Liver (tissue), 9 donors: ENCODE results near the gene NUP214. TPM values are rescaled to one million over a fixed set of nuclear protein-coding genes. Genes with fewer than 3 reads are reported as not detected.

Experiments
- DNase-seq: peaks from one replicate; pipeline ENCODE4 v3.0.0-alpha.2; 2017; ENCODE audit warnings: low spot score
- H3K27ac ChIP-seq, 2 donors: one replicate each; pipeline ENCODE4 v1.7.0; 2013; ENCODE audit warnings: inconsistent platforms in 2 of 2, low read length in 2 of 2, control low read depth in 1 of 2, low read depth in 1 of 2, mild to moderate bottlenecking in 1 of 2
- H3K27me3 ChIP-seq, 4 donors: one replicate each; pipeline versions ENCODE4 v1.6.1 to v1.7.0; 2013; ENCODE audit warnings: low read length in 3 of 4, inconsistent platforms in 1 of 4, mild to moderate bottlenecking in 1 of 4, moderate library complexity in 1 of 4; ENCODE audit not compliant: control insufficient read depth in 4 of 4, insufficient read depth in 4 of 4
- H3K36me3 ChIP-seq, 4 donors: one replicate each; pipeline versions ENCODE4 v1.6.1 to v1.7.0; 2013; ENCODE audit warnings: low read length in 3 of 4, mild to moderate bottlenecking in 3 of 4, low read depth in 1 of 4, moderate library complexity in 1 of 4; ENCODE audit not compliant: control insufficient read depth in 4 of 4, insufficient read depth in 3 of 4
- H3K4me1 ChIP-seq, 4 donors: one replicate each; pipeline versions ENCODE4 v1.6.1 to v1.7.0; 2013; ENCODE audit warnings: low read length in 3 of 4, mild to moderate bottlenecking in 3 of 4, moderate library complexity in 1 of 4; ENCODE audit not compliant: control insufficient read depth in 4 of 4, insufficient read depth in 4 of 4
- H3K4me3 ChIP-seq, 3 donors: one replicate each; pipeline versions ENCODE4 v1.6.1 to v1.7.0; 2013; ENCODE audit warnings: low read length in 3 of 3, control low read depth in 1 of 3, low read depth in 1 of 3, mild to moderate bottlenecking in 1 of 3
- H3K9ac ChIP-seq, 2 donors: one replicate each; pipeline ENCODE4 v1.7.0; 2013; ENCODE audit warnings: low read length in 2 of 2, mild to moderate bottlenecking in 2 of 2, moderate library complexity in 2 of 2, control low read depth in 1 of 2, low read depth in 1 of 2
- H3K9me3 ChIP-seq, 4 donors: one replicate each; pipeline versions ENCODE4 v1.6.1 to v1.7.0; 2013; ENCODE audit warnings: low read length in 3 of 4; ENCODE audit not compliant: control insufficient read depth in 4 of 4
- ATF3 ChIP-seq: IDR thresholded peaks from 2 replicates; pipeline ENCODE4 v1.6.1; 2016; ENCODE audit warnings: antibody characterized with exemption
- CTCF ChIP-seq: fragments of 150-350 bp; IDR thresholded peaks from 2 replicates; pipeline ENCODE4 v1.5.1; 2017; ENCODE audit warnings: improper control_type of control experiment, low read depth, low read length; ENCODE audit not compliant: missing input control
- EGR1 ChIP-seq, 2 donors: IDR thresholded peaks; 2 replicates each; pipeline ENCODE4 v1.6.1; 2016 to 2018; ENCODE audit warnings: antibody characterized with exemption in 2 of 2, low read depth in 2 of 2
- FOXA1 ChIP-seq: IDR thresholded peaks from 2 replicates; pipeline ENCODE4 v1.6.1; 2016; ENCODE audit warnings: antibody characterized with exemption
- FOXA2 ChIP-seq: IDR thresholded peaks from 2 replicates; pipeline ENCODE4 v1.6.1; 2016; ENCODE audit warnings: antibody characterized with exemption
- GABPA ChIP-seq, 2 donors: IDR thresholded peaks in 1 of 2; conservative IDR thresholded peaks in 1 of 2; 2 replicates each; pipeline ENCODE4 v1.6.1; 2016; ENCODE audit warnings: antibody characterized with exemption in 2 of 2, mild to moderate bottlenecking in 1 of 2, moderate library complexity in 1 of 2
- HNF4A ChIP-seq, 2 donors: conservative IDR thresholded peaks; 2 replicates each; pipeline ENCODE4 v1.6.1; 2016; ENCODE audit warnings: antibody characterized with exemption in 2 of 2, mild to moderate bottlenecking in 2 of 2
- HNF4G ChIP-seq: IDR thresholded peaks from 2 replicates; pipeline ENCODE4 v1.6.1; 2016; ENCODE audit warnings: antibody characterized with exemption
- JUND ChIP-seq, 2 donors: IDR thresholded peaks; 2 replicates each; pipeline ENCODE4 v1.6.1; 2016; ENCODE audit warnings: antibody characterized with exemption in 2 of 2
- MAX ChIP-seq: IDR thresholded peaks from 2 replicates; pipeline ENCODE4 v1.6.1; 2016; ENCODE audit warnings: antibody characterized with exemption
- NR2F2 ChIP-seq: IDR thresholded peaks from 2 replicates; pipeline ENCODE4 v1.6.1; 2016; ENCODE audit warnings: antibody characterized with exemption
- RAD21 ChIP-seq, 2 donors: IDR thresholded peaks; 2 replicates each; pipeline ENCODE4 v1.6.1; 2016; ENCODE audit warnings: antibody characterized with exemption in 2 of 2, mild to moderate bottlenecking in 2 of 2
- REST ChIP-seq: IDR thresholded peaks from 2 replicates; pipeline ENCODE4 v1.6.1; 2016; ENCODE audit warnings: antibody characterized with exemption, mild to moderate bottlenecking
- RXRA ChIP-seq, 2 donors: IDR thresholded peaks; 2 replicates each; pipeline ENCODE4 v1.6.1; 2017 to 2018; ENCODE audit warnings: antibody characterized with exemption in 2 of 2, mild to moderate bottlenecking in 1 of 2
- SP1 ChIP-seq: IDR thresholded peaks from 2 replicates; pipeline ENCODE4 v1.6.1; 2018; ENCODE audit warnings: antibody characterized with exemption, mild to moderate bottlenecking
- TAF1 ChIP-seq: conservative IDR thresholded peaks from 2 replicates; pipeline ENCODE4 v1.6.1; 2016; ENCODE audit warnings: antibody characterized with exemption, mild to moderate bottlenecking
- YY1 ChIP-seq: IDR thresholded peaks from 2 replicates; pipeline ENCODE4 v1.6.1; 2016; ENCODE audit warnings: antibody characterized with exemption, mild to moderate bottlenecking
- ZBTB33 ChIP-seq: IDR thresholded peaks from 2 replicates; pipeline ENCODE4 v1.6.1; 2016; ENCODE audit warnings: antibody characterized with exemption
- WGBS: extraction: QIAGEN DNeasy Blood & Tissue Kit; methylation state at CpG from one replicate; pipeline ENCODE4 v1.1.7; 2013; 5-methylcytosine and 5-hydroxymethylcytosine counted together
- polyA plus RNA-seq, 2 donors: library from polyadenylated mRNA; stranded (reverse) in 1 of 2; unstranded in 1 of 2; fragments of 200-250 nt in 1 of 2; fragments of >200 nt in 1 of 2; fragmentation: Nextera tagmentation in 1 of 2; extraction: Ambion mirVana in 1 of 2; gene quantifications; one replicate each; pipeline versions ENCODE4 v1.2.1 to v1.2.3, GENCODE V29; 2013 to 2015
- total RNA-seq, 2 donors: library from RNA; depleted of rRNA; stranded (reverse); fragments of >200 nt; gene quantifications; one replicate each; pipeline ENCODE4 v1.2.3, GENCODE V29; 2014
- donor health status: healthy.
- donor health status: healthy.
- donor health status: healthy.
- donor health status: healthy.
- donor health status: healthy.

Gene NUP214
- total and polyA plus RNA-seq, 4 donors: 8.8 to 19.5 (median 16.5) TPM

- peaks cover 0 to 6% (median 0%) of the 10 kb centered on the region in 4 donors for H3K27me3 ChIP-seq
- no peak for TF ChIP-seq YY1
- no peak for TF ChIP-seq SP1
- TF ChIP-seq HNF4A (conservative IDR thresholded peaks at IDR 0.05): no peak
- TF ChIP-seq FOXA1: no peak
- TF ChIP-seq EGR1 (IDR thresholded peaks at IDR 0.05; ENCODE audit: low read depth in 2 of 2): no peak
- TF ChIP-seq NR2F2: no peak
- TF ChIP-seq RXRA (IDR thresholded peaks at IDR 0.05): no peak
- TF ChIP-seq TAF1: no peak
- TF ChIP-seq FOXA2: no peak
- no peak for DNase-seq
- no peaks in the 10 kb centered on the region for H3K9me3 ChIP-seq
- H3K36me3 ChIP-seq: no peaks in the 10 kb centered on the region
- peak overlapping the region in 2 of 3 donors; percentile 28 to 77 for H3K4me3 ChIP-seq
- H3K4me1 ChIP-seq: peaks cover 2 to 9% (median 4%) of the 10 kb centered on the region in 4 donors
- peak overlapping the region; percentile 43 to 50 for H3K27ac ChIP-seq
- H3K9ac ChIP-seq: no peak overlapping the region
- 3% methylated on average over 60 of the region's 60 CpGs for WGBS
Measured at GRCh38 chr9:131276891-131277286, 151.5 kb downstream of the NUP214 start.

- Histone ChIP-seq H3K4me1 (peaks cover 2 to 9% (median 4%) of the 10 kb centered on the region in 4 donors), H3K9ac (no peak overlapping the region), H3K27me3 (peaks cover 0 to 6% (median 0%) of the 10 kb centered on the region in 4 donors), H3K36me3 (no peaks in the 10 kb centered on the region), H3K4me3 (peak overlapping the region in 2 of 3 donors; percentile 28 to 77), H3K27ac (peak overlapping the region; percentile 43 to 50), H3K9me3 (no peaks in the 10 kb centered on the region)
- 3% methylated on average over 78 of the region's 78 CpGs for WGBS
- no peak for DNase-seq
- TF ChIP-seq YY1 (no peak), MAX (no peak), EGR1 (IDR thresholded peaks at IDR 0.05; ENCODE audit: low read depth in 2 of 2) (no peak), FOXA2 (no peak), HNF4G (no peak), NR2F2 (no peak), RXRA (IDR thresholded peaks at IDR 0.05) (no peak), CTCF (no peak), ZBTB33 (no peak), TAF1 (no peak), HNF4A (conservative IDR thresholded peaks at IDR 0.05) (no peak), SP1 (no peak), FOXA1 (no peak), REST (no peak), JUND (IDR thresholded peaks at IDR 0.05) (no peak), ATF3 (no peak), RAD21 (IDR thresholded peaks at IDR 0.05) (no peak), GABPA (IDR thresholded peaks at IDR 0.05 in 1 of 2, conservative IDR thresholded peaks at IDR 0.05 in 1 of 2) (no peak)
Measured at GRCh38 chr9:131277287-131277909, 152.0 kb downstream of the NUP214 start.
